Stimulated activated CD8-positive, alpha-beta memory T cell treated with anti-CD3 and anti-CD28 coated beads, Interleukin-12 subunit alpha, Interleukin-12 subunit beta, amount 100 ng/mL, for 24 hours (primary cell): Measurements from ENCODE around the gene KIF15.
"Not testable (repeated sequence)": the region's sequence is repeated elsewhere in the genome, so short reads cannot be mapped to it uniquely, and the experiment has no call there.

Experiments
- DNase-seq: peaks from one replicate; pipeline ENCODE4 v3.0.0-alpha.2; 2020; ENCODE audit errors: extremely low read depth

The KIF15 gene

GRCh38 chr3:44821206-44821605, 59.6 kb downstream of the KIF15 start:
- not testable (repeated sequence) for DNase-seq

- no peak for DNase-seq
Observed at GRCh38 chr3:44825264-44825925, 63.8 kb downstream of the KIF15 start.

- DNase-seq: no peak
Observed at GRCh38 chr3:44827196-44827595, 65.6 kb downstream of the KIF15 start.

GRCh38 chr3:44831232-44831631, 69.6 kb downstream of the KIF15 start:
- no peak for DNase-seq

GRCh38 chr3:44832032-44832431, 70.4 kb downstream of the KIF15 start:
- no peak for DNase-seq

GRCh38 chr3:44832965-44833364, 71.4 kb downstream of the KIF15 start:
- no peak for DNase-seq

GRCh38 chr3:44833394-44833793, 71.8 kb downstream of the KIF15 start:
- DNase-seq: no peak

- DNase-seq: no peak
Observed at GRCh38 chr3:44835684-44836083, 74.1 kb downstream of the KIF15 start.

- no peak for DNase-seq
Observed at GRCh38 chr3:44842376-44842775, 80.8 kb downstream of the KIF15 start.

GRCh38 chr3:44845528-44846520, 84.2 kb downstream of the KIF15 start:
- no peak for DNase-seq

- DNase-seq: no peak
Observed at GRCh38 chr3:44848634-44849033, 87.0 kb downstream of the KIF15 start.

- not testable (repeated sequence) for DNase-seq
Observed at GRCh38 chr3:44856663-44857062, 95.1 kb downstream of the KIF15 start.

- DNase-seq: no peak
Observed at GRCh38 chr3:44860117-44860516, 98.5 kb downstream of the KIF15 start.

GRCh38 chr3:44861412-44862225, 100.0 kb downstream of the KIF15 start, which contains the start of gene TMEM42:
TSS of gene TMEM42 (plus strand) at chr3:44861912. CDS start at chr3:44861925, 13 bp downstream.
- peak; percentile 77 for DNase-seq

- no peak for DNase-seq
Observed at GRCh38 chr3:44862226-44862637, 100.6 kb downstream of the KIF15 start.

- no peak for DNase-seq
Observed at GRCh38 chr3:44865272-44866035, 103.9 kb downstream of the KIF15 start.

- DNase-seq: no peak
Observed at GRCh38 chr3:44867421-44868111, 106.0 kb downstream of the KIF15 start.

GRCh38 chr3:44870375-44871061, 108.9 kb downstream of the KIF15 start:
- DNase-seq: no peak

GRCh38 chr3:44874308-44874707, 112.7 kb downstream of the KIF15 start, which contains the start of gene TGM4:
TSS of gene TGM4 (plus strand) at chr3:44874608. CDS start at chr3:44874679, 71 bp downstream.
- no peak for DNase-seq

- DNase-seq: no peak
Observed at GRCh38 chr3:44875596-44875995, 114.0 kb downstream of the KIF15 start.
